Upper lobe of left lung (tissue), 6 donors: ENCODE data around the gene ART3. TPM values are rescaled to one million over a fixed set of nuclear protein-coding genes. Genes with fewer than 3 reads are reported as not detected.
"Not testable (repeated sequence)": the region's sequence is repeated elsewhere in the genome, so short reads cannot be mapped to it uniquely, and the experiment has no call there.

Experiments used
- ATAC-seq, 2 donors: fragments of 200-7000 bp; cut with Tn5 transposase; one replicate each; pipeline ENCODE4 v1.9.1; 2022; ENCODE audit warnings: mild to moderate bottlenecking in 2 of 2, moderate library complexity in 2 of 2; ENCODE audit not compliant: low FRiP score in 2 of 2
- DNase-seq, 2 donors: peaks; one replicate each; pipeline ENCODE4 v3.0.0-alpha.2; 2019 to 2020
- H3K27ac ChIP-seq, 4 donors: fragments of 200-600 bp; sonication (generic); one replicate each; pipeline ENCODE4 v1.5.1; 2016 to 2019
- H3K27me3 ChIP-seq, 4 donors: fragments of 200-600 bp; sonication (generic); one replicate each; pipeline ENCODE4 v1.5.1; 2017 to 2019
- H3K36me3 ChIP-seq, 4 donors: fragments of 200-600 bp; sonication (generic); one replicate each; pipeline ENCODE4 v1.5.1; 2016 to 2019
- H3K4me1 ChIP-seq, 4 donors: fragments of 200-600 bp; sonication (generic); one replicate each; pipeline ENCODE4 v1.5.1; 2018 to 2019
- H3K4me3 ChIP-seq, 4 donors: fragments of 200-600 bp; sonication (generic); one replicate each; pipeline ENCODE4 v1.5.1; 2017 to 2019; ENCODE audit warnings: mild to moderate bottlenecking in 2 of 4, moderate library complexity in 1 of 4
- H3K9me3 ChIP-seq, 4 donors: fragments of 200-600 bp; sonication (generic); one replicate each; pipeline ENCODE4 v1.5.1; 2018 to 2019
- EP300 ChIP-seq, 4 donors: sonication (generic); formaldehyde crosslinking; IDR thresholded peaks; one replicate each; pipeline ENCODE4 v1.5.1; 2017; ENCODE audit warnings: antibody characterized with exemption in 4 of 4, control low read depth in 2 of 4
- POLR2A ChIP-seq, 4 donors: fragments of 450-650 bp; IDR thresholded peaks; one replicate each; pipeline ENCODE4 v1.5.1; 2016 to 2017; ENCODE audit warnings: antibody characterized with exemption in 4 of 4, mild to moderate bottlenecking in 2 of 4
- POLR2AphosphoS5 ChIP-seq, 2 donors: sonication (generic); formaldehyde crosslinking; IDR thresholded peaks; one replicate each; pipeline ENCODE4 v1.5.1; 2017; ENCODE audit warnings: antibody characterized with exemption in 2 of 2
- WGBS, 2 donors: methylation state at CpG; one replicate each; pipeline ENCODE4 v1.1.5; 2017 to 2018; 5-methylcytosine and 5-hydroxymethylcytosine counted together
- total RNA-seq, 6 donors: library from RNA; depleted of rRNA in 4 of 6; stranded (reverse); fragments of >200 nt in 4 of 6; gene quantifications; one replicate each; pipeline versions ENCODE4 v1.1.0 to v1.2.1, GENCODE V29; 2016 to 2021
- TF ChIP-seq, protein P1 (sequence below), 6 experiments: fragments of 450-650 bp in 4 of 6; fragments of 200-600 bp in 2 of 6; sonication (generic) in 2 of 6; IDR thresholded peaks; one replicate each; pipeline ENCODE4 v1.5.1; 2016 to 2019; ENCODE audit warnings: antibody characterized with exemption in 6 of 6
- donor health status: DM: no; HTN: no; CAD: no; lungs with moderate emphysema.
- donor health status: DM: no; HTN: yes; CAD: no; lungs with severe emphysema.

Gene ART3
- total RNA-seq, 6 donors from 2014 or later: 0.55 TPM; not detected in 5

DNA sequence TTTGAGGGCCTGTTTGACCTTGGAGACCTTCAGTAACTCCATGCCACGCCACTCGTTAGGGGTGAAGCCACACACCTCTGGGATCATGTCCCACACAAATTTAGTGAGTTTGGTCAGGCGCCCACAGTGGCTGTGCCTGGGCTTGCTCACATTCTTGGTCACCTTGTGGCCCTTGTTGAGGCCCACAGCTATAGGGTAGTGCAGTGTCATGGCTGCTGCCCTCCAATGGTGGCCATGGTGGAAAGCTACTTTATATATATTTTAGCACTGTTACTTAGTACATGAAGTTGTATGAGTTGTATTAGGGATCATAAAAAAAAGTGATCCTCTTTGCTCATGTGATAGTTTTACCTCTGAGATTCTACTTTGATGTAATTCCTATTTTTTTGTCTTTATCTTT is 37.7 kb upstream of the ART3 start:
- H3K27me3 ChIP-seq: no peaks in the 10 kb centered on the region
- no peaks in the 10 kb centered on the region for H3K4me1 ChIP-seq
- DNase-seq (no peak), ATAC-seq (no peak)
- no peak for TF ChIP-seq EP300 (IDR thresholded peaks at IDR 0.05)
- no peak for TF ChIP-seq POLR2A (IDR thresholded peaks at IDR 0.05)
- no peak for TF ChIP-seq POLR2AphosphoS5 (IDR thresholded peaks at IDR 0.05)
- TF ChIP-seq, protein P1, sequence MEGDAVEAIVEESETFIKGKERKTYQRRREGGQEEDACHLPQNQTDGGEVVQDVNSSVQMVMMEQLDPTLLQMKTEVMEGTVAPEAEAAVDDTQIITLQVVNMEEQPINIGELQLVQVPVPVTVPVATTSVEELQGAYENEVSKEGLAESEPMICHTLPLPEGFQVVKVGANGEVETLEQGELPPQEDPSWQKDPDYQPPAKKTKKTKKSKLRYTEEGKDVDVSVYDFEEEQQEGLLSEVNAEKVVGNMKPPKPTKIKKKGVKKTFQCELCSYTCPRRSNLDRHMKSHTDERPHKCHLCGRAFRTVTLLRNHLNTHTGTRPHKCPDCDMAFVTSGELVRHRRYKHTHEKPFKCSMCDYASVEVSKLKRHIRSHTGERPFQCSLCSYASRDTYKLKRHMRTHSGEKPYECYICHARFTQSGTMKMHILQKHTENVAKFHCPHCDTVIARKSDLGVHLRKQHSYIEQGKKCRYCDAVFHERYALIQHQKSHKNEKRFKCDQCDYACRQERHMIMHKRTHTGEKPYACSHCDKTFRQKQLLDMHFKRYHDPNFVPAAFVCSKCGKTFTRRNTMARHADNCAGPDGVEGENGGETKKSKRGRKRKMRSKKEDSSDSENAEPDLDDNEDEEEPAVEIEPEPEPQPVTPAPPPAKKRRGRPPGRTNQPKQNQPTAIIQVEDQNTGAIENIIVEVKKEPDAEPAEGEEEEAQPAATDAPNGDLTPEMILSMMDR (IDR thresholded peaks at IDR 0.05): no peak
- 91 to 94% methylated on average over 3 of the region's 3 CpGs for WGBS, 2 donors
- no peak overlapping the region for H3K4me3 ChIP-seq
- no peaks in the 10 kb centered on the region for H3K9me3 ChIP-seq
- no peak overlapping the region for H3K27ac ChIP-seq
- no peaks in the 10 kb centered on the region for H3K36me3 ChIP-seq

DNA sequence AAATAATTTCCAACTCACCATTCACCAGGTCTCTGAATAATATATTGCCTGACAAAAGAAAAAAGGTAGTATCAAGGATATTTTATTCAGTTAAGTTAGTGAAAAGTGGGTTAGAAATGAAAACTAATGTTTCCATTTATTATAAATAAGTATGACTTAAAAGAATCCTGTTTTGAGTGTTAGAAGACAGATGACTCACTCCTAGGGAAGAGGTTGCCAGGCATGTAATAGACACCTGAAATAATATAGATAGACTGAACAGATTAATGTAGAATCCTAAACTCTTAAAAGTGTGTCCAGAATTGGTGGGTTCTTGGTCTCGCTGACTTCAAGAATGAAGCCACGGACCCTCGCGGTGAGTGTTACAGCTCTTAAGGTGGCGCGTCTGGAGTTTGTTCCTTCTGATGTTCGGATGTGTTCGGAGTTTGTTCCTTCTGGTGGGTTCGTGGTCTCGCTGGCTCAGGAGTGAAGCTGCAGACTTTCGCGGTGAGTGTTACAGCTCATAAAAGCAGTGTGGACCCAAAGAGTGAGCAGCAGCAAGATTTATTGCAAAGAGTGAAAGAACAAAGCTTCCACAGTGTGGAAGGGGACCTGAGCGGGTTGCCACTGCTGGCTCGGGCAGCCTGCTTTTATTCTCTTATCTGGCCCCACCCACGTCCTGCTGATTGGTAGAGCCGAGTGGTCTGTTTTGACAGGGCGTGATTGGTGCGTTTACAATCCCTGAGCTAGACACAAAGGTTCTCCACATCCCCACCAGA is 32.1 kb upstream of the ART3 start:
- WGBS, 2 donors: 90 to 94% methylated on average over 12 to 16 of the region's 18 CpGs
- not testable (repeated sequence) for H3K27me3 ChIP-seq

DNA sequence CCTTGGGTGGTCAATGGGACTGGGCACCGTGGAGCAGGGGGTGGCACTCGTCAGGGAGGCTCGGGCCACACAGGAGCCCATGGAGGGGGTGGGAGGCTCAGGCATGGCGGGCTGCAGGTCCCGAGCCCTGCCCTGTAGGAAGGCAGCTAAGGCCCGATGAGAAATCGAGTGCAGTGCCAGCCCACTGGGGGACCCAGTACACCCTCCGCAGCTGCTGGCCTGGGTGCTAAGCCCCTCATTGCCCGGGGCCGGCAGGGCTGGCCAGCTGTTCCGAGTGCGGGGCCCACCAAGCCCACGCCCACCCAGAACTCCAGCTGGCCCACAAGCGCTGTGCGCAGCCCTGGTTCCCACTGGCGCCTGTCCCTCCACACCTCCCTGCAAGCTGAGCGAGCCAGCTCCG is 31.2 kb upstream of the ART3 start:
- not testable (repeated sequence) for H3K4me1 ChIP-seq, H3K9me3 ChIP-seq, ATAC-seq, H3K4me3 ChIP-seq, H3K27me3 ChIP-seq, H3K36me3 ChIP-seq, H3K27ac ChIP-seq
- WGBS, 2 donors: 98% methylated on average over 14 of the region's 18 CpGs; no CpG with 5 or more reads in 1 of the 2 donors
- DNase-seq: peak in 1 of 2 donors; percentile 60

More for the DNA sequence above, 32.1 kb upstream of the ART3 start:
- not testable (repeated sequence) for H3K27ac ChIP-seq, DNase-seq, H3K36me3 ChIP-seq, H3K4me1 ChIP-seq, H3K4me3 ChIP-seq, ATAC-seq, H3K9me3 ChIP-seq

DNA sequence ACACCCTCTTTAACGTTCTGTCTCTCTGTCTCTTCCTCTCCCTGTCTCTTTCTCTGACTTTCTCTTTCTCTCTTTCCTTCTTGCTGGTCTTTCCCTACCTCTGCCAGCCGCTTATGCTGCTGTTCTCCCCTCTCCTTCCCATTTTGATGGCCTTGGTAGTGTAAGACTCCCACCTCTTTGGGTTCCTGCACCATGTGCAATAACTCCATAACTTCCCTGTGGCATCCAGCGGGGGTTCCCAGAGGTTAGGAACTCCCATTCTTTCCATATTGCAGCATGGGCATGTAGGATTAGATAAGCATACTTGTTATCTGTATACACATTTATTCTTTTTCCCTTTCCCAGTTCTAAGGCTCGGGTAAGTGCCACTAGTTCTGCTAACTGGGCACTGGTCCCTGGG is 29.8 kb upstream of the ART3 start:
- H3K4me3 ChIP-seq, DNase-seq, H3K9me3 ChIP-seq, H3K27me3 ChIP-seq, H3K36me3 ChIP-seq, ATAC-seq, H3K27ac ChIP-seq, H3K4me1 ChIP-seq: not testable (repeated sequence)
- 81 to 83% methylated on average over 4 of the region's 4 CpGs for WGBS, 2 donors

GRCh38 chr4:76049860-76050416 is 24.6 kb upstream of the ART3 start:
- not testable (repeated sequence) for H3K27me3 ChIP-seq, ATAC-seq, DNase-seq, H3K27ac ChIP-seq, H3K36me3 ChIP-seq, H3K4me1 ChIP-seq, H3K4me3 ChIP-seq, H3K9me3 ChIP-seq
- 83 to 85% methylated on average over 15 to 17 of the region's 17 CpGs for WGBS, 2 donors

DNA sequence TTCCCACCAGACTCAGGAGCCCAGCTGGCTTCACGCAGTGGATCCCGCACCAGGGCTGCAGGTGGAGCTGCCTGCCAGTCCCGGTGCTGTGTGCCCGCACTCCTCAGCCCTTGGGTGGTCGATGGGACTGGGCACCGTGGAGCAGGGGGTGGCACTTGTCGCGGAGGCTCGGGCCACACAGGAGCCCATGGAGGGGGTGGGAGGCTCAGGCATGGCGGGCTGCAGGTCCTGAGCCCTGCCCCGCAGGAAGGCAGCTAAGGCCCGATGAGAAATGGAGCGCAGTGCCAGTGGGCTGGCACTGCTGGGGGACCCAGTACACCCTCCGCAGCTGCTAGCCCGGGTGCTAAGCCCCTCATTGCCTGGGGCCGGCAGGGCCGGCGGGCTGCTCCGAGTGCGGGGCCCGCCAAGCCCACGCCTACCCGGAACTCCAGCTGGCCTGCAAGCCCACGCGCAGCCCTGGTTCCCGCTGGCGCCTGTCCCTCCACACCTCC is 23.9 kb upstream of the ART3 start:
- peak in 1 of 2 donors; percentile 66 for DNase-seq
- 97% methylated on average over 11 of the region's 27 CpGs; no CpG with 5 or more reads in 1 of the 2 donors for WGBS, 2 donors
- not testable (repeated sequence) for H3K4me1 ChIP-seq, H3K9me3 ChIP-seq, H3K27ac ChIP-seq, H3K27me3 ChIP-seq, H3K36me3 ChIP-seq, ATAC-seq, H3K4me3 ChIP-seq

- Histone ChIP-seq H3K27ac (no peak overlapping the region), H3K36me3 (no peaks in the 10 kb centered on the region), H3K4me3 (no peak overlapping the region), H3K27me3 (no peaks in the 10 kb centered on the region), H3K4me1 (no peaks in the 10 kb centered on the region), H3K9me3 (no peaks in the 10 kb centered on the region)
- WGBS, 2 donors: 32 to 34% methylated on average over 4 of the region's 4 CpGs
- ATAC-seq: no peak
- TF ChIP-seq, protein P1 (IDR thresholded peaks at IDR 0.05): no peak
- TF ChIP-seq POLR2A (IDR thresholded peaks at IDR 0.05) (no peak), EP300 (IDR thresholded peaks at IDR 0.05) (no peak)
- no peak for DNase-seq
Measured at GRCh38 chr4:76053730-76054129, 20.8 kb upstream of the ART3 start.
